Neural progenitor cell (in vitro differentiated cells): Measurements from ENCODE around the gene PPIL6. TPM values are rescaled to one million over a fixed set of nuclear protein-coding genes. Genes with fewer than 3 reads are reported as not detected.

ENCODE experiments used
- DNase-seq: peaks from one replicate; pipeline ENCODE4 v3.0.0-alpha.2; 2016; ENCODE audit warnings: low spot score
- H2AFZ ChIP-seq: fragments of 200-600 bp; sonication (generic); replicated peaks from 2 replicates; pipeline ENCODE4 v1.6.1; 2016; ENCODE audit warnings: antibody characterized with exemption
- H3F3A ChIP-seq: fragments of 200-600 bp; sonication (generic); 2 replicates; pipeline ENCODE4 v1.6.1; 2016; ENCODE audit warnings: antibody characterized with exemption, low read depth
- H3K27ac ChIP-seq: fragments of 200-600 bp; sonication (generic); 2 replicates; pipeline ENCODE4 v1.5.1; 2016; ENCODE audit warnings: mild to moderate bottlenecking
- H3K27me3 ChIP-seq: fragments of 200-600 bp; sonication (generic); 2 replicates; pipeline ENCODE4 v1.6.1; 2016; ENCODE audit warnings: mild to moderate bottlenecking, moderate library complexity
- H3K36me3 ChIP-seq: fragments of 200-600 bp; sonication (generic); 2 replicates; pipeline ENCODE4 v1.5.1; 2016
- H3K4me1 ChIP-seq: fragments of 200-600 bp; sonication (generic); 2 replicates; pipeline ENCODE4 v1.6.1; 2016; ENCODE audit warnings: mixed run types
- H3K4me2 ChIP-seq: fragments of 200-600 bp; sonication (generic); 2 replicates; pipeline ENCODE4 v1.6.1; 2016
- H3K4me3 ChIP-seq: fragments of 200-600 bp; sonication (generic); 2 replicates; pipeline ENCODE4 v1.5.1; 2016
- H3K79me2 ChIP-seq: fragments of 200-600 bp; sonication (generic); 2 replicates; pipeline ENCODE4 v1.6.1; 2016; ENCODE audit warnings: low read depth
- H3K9ac ChIP-seq: fragments of 200-600 bp; sonication (generic); 2 replicates; pipeline ENCODE4 v1.6.1; 2016
- H3K9me3 ChIP-seq: fragments of 200-600 bp; sonication (generic); 2 replicates; pipeline ENCODE4 v1.5.1; 2016; ENCODE audit warnings: low read depth
- H4K20me1 ChIP-seq: fragments of 200-600 bp; sonication (generic); 2 replicates; pipeline ENCODE4 v1.6.1; 2016; ENCODE audit warnings: low read depth
- H3K27ac Mint-ChIP-seq: 3 replicates; pipeline ENCODE4 v1.8.0; 2021; ENCODE audit warnings: mixed read lengths
- H3K27me3 Mint-ChIP-seq: 2 replicates; pipeline ENCODE4 v1.8.0; 2022; ENCODE audit warnings: low read depth, mild to moderate bottlenecking, inconsistent platforms, moderate library complexity, mixed read lengths; ENCODE audit not compliant: insufficient read depth
- H3K36me3 Mint-ChIP-seq: 3 replicates; pipeline ENCODE4 v1.8.0; 2021; ENCODE audit warnings: mixed read lengths
- H3K4me1 Mint-ChIP-seq: 3 replicates; pipeline ENCODE4 v1.8.0; 2021; ENCODE audit warnings: mixed read lengths
- H3K4me3 Mint-ChIP-seq: 3 replicates; pipeline ENCODE4 v1.8.0; 2021; ENCODE audit warnings: mild to moderate bottlenecking, moderate library complexity, mixed read lengths
- H3K9me3 Mint-ChIP-seq: 3 replicates; pipeline ENCODE4 v1.8.0; 2020; ENCODE audit warnings: mixed read lengths
- EZH2 ChIP-seq: fragments of 200-600 bp; sonication (generic); IDR thresholded peaks from 2 replicates; pipeline ENCODE4 v1.6.1; 2017; ENCODE audit warnings: antibody characterized with exemption, mild to moderate bottlenecking, moderate library complexity
- EZH2phosphoT487 ChIP-seq: fragments of 200-600 bp; sonication (generic); IDR thresholded peaks from 2 replicates; pipeline ENCODE4 v1.6.1; 2017; ENCODE audit warnings: antibody characterized with exemption
- total RNA-seq: library from RNA; depleted of rRNA; stranded (reverse); fragments of >200 nt; gene quantifications from 2 replicates; pipeline ENCODE4 v1.2.3, GENCODE V29; 2015; ENCODE audit warnings: low replicate concordance
- TF ChIP-seq, protein P1 (sequence below): fragments of 200-600 bp; sonication (generic); IDR thresholded peaks from 2 replicates; pipeline ENCODE4 v1.5.1; 2017; ENCODE audit warnings: antibody characterized with exemption, mild to moderate bottlenecking

Gene PPIL6
- total RNA-seq, 1 donor from 2014 or later: 7.9 TPM

DNA sequence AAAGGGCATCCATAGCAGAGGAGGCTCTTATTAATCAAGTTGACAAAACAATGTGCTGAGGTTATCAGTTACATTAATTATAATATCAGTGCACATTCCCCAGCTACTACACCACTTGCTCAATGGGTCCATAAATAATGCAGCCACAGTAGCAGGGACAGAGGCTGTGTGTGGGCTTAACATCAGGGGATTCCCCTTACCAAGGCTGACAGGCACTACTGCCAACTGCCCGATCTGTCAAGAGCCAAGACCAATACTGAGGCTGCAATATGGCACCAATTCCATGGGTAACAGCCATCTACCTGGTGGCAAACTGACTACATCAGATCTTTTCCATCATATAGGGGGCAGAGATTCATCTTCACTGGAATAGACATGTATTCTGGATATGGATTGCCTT is 80.1 kb downstream of the PPIL6 start:
- H4K20me1 ChIP-seq: no peaks in the 10 kb centered on the region
- Mint-ChIP-seq H3K27me3 (no peaks in the 10 kb centered on the region), H3K36me3 (peaks cover 76% of the 10 kb centered on the region), H3K4me1 (no peaks in the 10 kb centered on the region), H3K9me3 (peaks cover 24% of the 10 kb centered on the region), H3K27ac (no peak overlapping the region), H3K4me3 (no peak overlapping the region)
- H2AFZ ChIP-seq: no peak overlapping the region
- no peaks in the 10 kb centered on the region for H3F3A ChIP-seq
- no peak overlapping the region for H3K4me2 ChIP-seq
- no peaks in the 10 kb centered on the region for H3K27me3 ChIP-seq
- H3K9ac ChIP-seq: no peak overlapping the region
- H3K27ac ChIP-seq: no peak overlapping the region
- peaks cover 17% of the 10 kb centered on the region for H3K36me3 ChIP-seq
- H3K4me1 ChIP-seq: no peaks in the 10 kb centered on the region
- H3K4me3 ChIP-seq: no peak overlapping the region
- peaks cover 3% of the 10 kb centered on the region for H3K79me2 ChIP-seq
- no peak for TF ChIP-seq EZH2
- TF ChIP-seq EZH2phosphoT487: no peak
- TF ChIP-seq, protein P1, sequence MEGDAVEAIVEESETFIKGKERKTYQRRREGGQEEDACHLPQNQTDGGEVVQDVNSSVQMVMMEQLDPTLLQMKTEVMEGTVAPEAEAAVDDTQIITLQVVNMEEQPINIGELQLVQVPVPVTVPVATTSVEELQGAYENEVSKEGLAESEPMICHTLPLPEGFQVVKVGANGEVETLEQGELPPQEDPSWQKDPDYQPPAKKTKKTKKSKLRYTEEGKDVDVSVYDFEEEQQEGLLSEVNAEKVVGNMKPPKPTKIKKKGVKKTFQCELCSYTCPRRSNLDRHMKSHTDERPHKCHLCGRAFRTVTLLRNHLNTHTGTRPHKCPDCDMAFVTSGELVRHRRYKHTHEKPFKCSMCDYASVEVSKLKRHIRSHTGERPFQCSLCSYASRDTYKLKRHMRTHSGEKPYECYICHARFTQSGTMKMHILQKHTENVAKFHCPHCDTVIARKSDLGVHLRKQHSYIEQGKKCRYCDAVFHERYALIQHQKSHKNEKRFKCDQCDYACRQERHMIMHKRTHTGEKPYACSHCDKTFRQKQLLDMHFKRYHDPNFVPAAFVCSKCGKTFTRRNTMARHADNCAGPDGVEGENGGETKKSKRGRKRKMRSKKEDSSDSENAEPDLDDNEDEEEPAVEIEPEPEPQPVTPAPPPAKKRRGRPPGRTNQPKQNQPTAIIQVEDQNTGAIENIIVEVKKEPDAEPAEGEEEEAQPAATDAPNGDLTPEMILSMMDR: no peak
- no peak for DNase-seq
- H3K9me3 ChIP-seq: peaks cover 13% of the 10 kb centered on the region

DNA sequence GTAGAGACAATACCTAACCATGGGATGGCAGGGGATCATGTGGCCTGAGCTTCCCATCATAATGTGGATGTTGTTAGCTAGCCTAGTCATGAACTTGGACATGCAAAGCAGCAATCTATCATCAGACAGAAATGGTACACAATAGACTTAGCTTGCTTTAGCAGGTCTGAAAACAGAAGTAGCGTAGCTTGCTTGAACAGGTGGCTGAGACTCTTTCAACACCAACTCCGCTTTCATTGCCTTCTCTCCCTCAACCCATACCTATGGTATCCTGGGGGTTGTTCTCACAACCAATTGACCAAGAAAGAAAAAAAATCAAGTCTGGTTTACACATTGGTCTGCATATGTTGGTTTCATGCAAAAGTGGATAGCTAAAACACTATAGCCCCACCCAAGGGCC is 81.2 kb downstream of the PPIL6 start:
- DNase-seq: no peak
- Mint-ChIP-seq H3K4me1 (no peaks in the 10 kb centered on the region), H3K27me3 (no peaks in the 10 kb centered on the region), H3K9me3 (peaks cover 21% of the 10 kb centered on the region), H3K36me3 (peaks cover 68% of the 10 kb centered on the region), H3K4me3 (no peak overlapping the region), H3K27ac (no peak overlapping the region)
- Histone ChIP-seq H3K9ac (no peak overlapping the region), H3K4me1 (no peaks in the 10 kb centered on the region), H3K27me3 (no peaks in the 10 kb centered on the region), H2AFZ (no peak overlapping the region), H3K79me2 (no peaks in the 10 kb centered on the region), H3K36me3 (peaks cover 17% of the 10 kb centered on the region), H4K20me1 (no peaks in the 10 kb centered on the region), H3K4me3 (no peak overlapping the region), H3K9me3 (peaks cover 13% of the 10 kb centered on the region), H3K27ac (no peak overlapping the region), H3K4me2 (no peak overlapping the region), H3F3A (no peaks in the 10 kb centered on the region)
- TF ChIP-seq, protein P1: no peak
- TF ChIP-seq EZH2 (no peak), EZH2phosphoT487 (no peak)

DNA sequence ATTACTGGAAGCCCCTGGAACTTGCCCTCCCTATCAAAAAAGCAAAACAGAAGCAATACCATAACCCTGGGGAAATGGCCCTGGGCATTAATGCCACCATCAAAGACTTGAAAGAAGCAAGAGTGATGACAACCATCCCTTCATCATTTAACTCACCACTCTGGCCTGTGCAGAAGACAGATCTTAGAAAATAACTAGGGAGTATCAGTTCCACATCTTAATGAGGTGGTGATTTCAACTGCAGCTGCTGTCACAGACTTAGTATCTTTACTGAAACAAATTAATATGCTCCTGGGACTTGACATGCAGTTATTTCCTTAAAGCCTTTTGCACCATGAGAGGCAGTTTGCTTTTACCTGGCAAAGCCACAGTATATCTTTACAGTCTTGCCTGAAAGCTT is 82.2 kb downstream of the PPIL6 start:
- no peak overlapping the region for H3K4me3 ChIP-seq
- peaks cover 17% of the 10 kb centered on the region for H3K36me3 ChIP-seq
- no peak overlapping the region for H2AFZ ChIP-seq
- no peaks in the 10 kb centered on the region for H3K4me1 Mint-ChIP-seq
- no peak overlapping the region for H3K27ac ChIP-seq
- H3K27me3 Mint-ChIP-seq: no peaks in the 10 kb centered on the region
- H3K9ac ChIP-seq: no peak overlapping the region
- H3F3A ChIP-seq: no peaks in the 10 kb centered on the region
- H3K36me3 Mint-ChIP-seq: peaks cover 60% of the 10 kb centered on the region
- H4K20me1 ChIP-seq: no peaks in the 10 kb centered on the region
- no peak for DNase-seq
- no peaks in the 10 kb centered on the region for H3K27me3 ChIP-seq
- no peaks in the 10 kb centered on the region for H3K79me2 ChIP-seq
- H3K4me1 ChIP-seq: no peaks in the 10 kb centered on the region
- H3K4me2 ChIP-seq: no peak overlapping the region
- TF ChIP-seq, protein P1: no peak
- TF ChIP-seq EZH2phosphoT487: no peak
- TF ChIP-seq EZH2: no peak
- no peak overlapping the region for H3K4me3 Mint-ChIP-seq
- no peak overlapping the region for H3K27ac Mint-ChIP-seq
- peaks cover 13% of the 10 kb centered on the region for H3K9me3 ChIP-seq
- H3K9me3 Mint-ChIP-seq: peaks cover 13% of the 10 kb centered on the region
